Occipital lobe (tissue), 2 donors: ENCODE measurements around the gene ECI1. TPM values are rescaled to one million over a fixed set of nuclear protein-coding genes. Genes with fewer than 3 reads are reported as not detected.

Source experiments
- DNase-seq: peaks from one replicate; lab custom pipeline; 2025; lab: John Stamatoyannopoulos, UW
- total RNA-seq: library from RNA; depleted of rRNA; stranded (reverse); fragments of >200 nt; gene quantifications from one replicate; pipeline ENCODE4 v1.2.3, GENCODE V29; 2014

The ECI1 gene
- total RNA-seq: 8.1 TPM

- DNase-seq: peak; percentile 85
These were observed at the start of gene ECI1 for GRCh38 chr16:2251296-2252111. Gene ECI1 (minus strand): TSS chr16:2251587. CDS start chr16:2251566, 21 bp downstream.

GRCh38 chr16:2299915-2300192 is 48.5 kb upstream of the ECI1 start:
- DNase-seq: no peak

GRCh38 chr16:2299121-2299914 is 47.9 kb upstream of the ECI1 start:
- no peak for DNase-seq

GRCh38 chr16:2298621-2299020 is 47.2 kb upstream of the ECI1 start:
- no peak for DNase-seq

GRCh38 chr16:2297506-2297860 is 46.1 kb upstream of the ECI1 start:
- no peak for DNase-seq

- DNase-seq: no peak
These were observed 45.5 kb upstream of the ECI1 start for GRCh38 chr16:2296661-2297505.

GRCh38 chr16:2295056-2295798 is 43.8 kb upstream of the ECI1 start:
- no peak for DNase-seq

- no peak for DNase-seq
These were observed 40.8 kb upstream of the ECI1 start for GRCh38 chr16:2292221-2292620.

GRCh38 chr16:2289282-2289681 is 37.9 kb upstream of the ECI1 start:
- no peak for DNase-seq

GRCh38 chr16:2288726-2289125 is 37.3 kb upstream of the ECI1 start:
- DNase-seq: no peak

GRCh38 chr16:2287916-2288547 is 36.6 kb upstream of the ECI1 start:
- no peak for DNase-seq

- DNase-seq: no peak
These were observed 35.2 kb upstream of the ECI1 start for GRCh38 chr16:2286550-2286949.

- no peak for DNase-seq
These were observed 34.4 kb upstream of the ECI1 start for GRCh38 chr16:2285731-2286191.

- DNase-seq: no peak
These were observed 33.6 kb upstream of the ECI1 start for GRCh38 chr16:2284797-2285576.

GRCh38 chr16:2284001-2284770 is 32.8 kb upstream of the ECI1 start:
- DNase-seq: no peak

- no peak for DNase-seq
These were observed 31.6 kb upstream of the ECI1 start for GRCh38 chr16:2282866-2283555.

- no peak for DNase-seq
These were observed 30.9 kb upstream of the ECI1 start for GRCh38 chr16:2282262-2282661.

GRCh38 chr16:2280981-2281542 is 29.7 kb upstream of the ECI1 start:
- DNase-seq: no peak
